ENCODE data around the gene RNF5. TPM values are rescaled to one million over a fixed set of nuclear protein-coding genes. Genes with fewer than 3 reads are reported as not detected.

RNF5 gene
- total and polyA plus RNA-seq, 2 experiments from 2014 or later: 133 to 169 TPM

GRCh38 chr6:32146287-32146686 lies 31.9 kb upstream of the RNF5 start:
- no peak overlapping the region for H2AFZ ChIP-seq
- no peak overlapping the region for H3K4me2 ChIP-seq
- H4K20me1 ChIP-seq (ENCODE audit: insufficient read depth, poor library complexity, severe bottlenecking): no peaks in the 10 kb centered on the region
- peaks cover 1% of the 10 kb centered on the region for H3K4me1 ChIP-seq (ENCODE audit: insufficient read depth)
- H3K27me3 ChIP-seq: peaks cover 24% of the 10 kb centered on the region
- H3K9me2 ChIP-seq (replicated peaks; ENCODE audit: insufficient read depth): no peaks in the 10 kb centered on the region
- no peak overlapping the region for H3K27ac ChIP-seq
- H3K4me3 ChIP-seq: no peak overlapping the region
- no peaks in the 10 kb centered on the region for H3K36me3 ChIP-seq (replicated peaks; ENCODE audit: insufficient read depth, low read depth)
- WGBS (ENCODE audit: low lambda C conversion rate, missing lambda C conversion rate): 25% methylated on average over 1 of the region's 1 CpG
- no peak for TF ChIP-seq EZH2 (IDR thresholded peaks at IDR 0.05; ENCODE audit: borderline replicate concordance)
- no peak for TF ChIP-seq CTCF (IDR thresholded peaks at IDR 0.05; ENCODE audit: poor library complexity)
- TF ChIP-seq EZH2phosphoT487 (IDR thresholded peaks at IDR 0.05; ENCODE audit: low read depth, severe bottlenecking, unreplicated experiment): no peak
- peak; percentile 11 for DNase-seq (ENCODE audit: low spot score)
- H3K79me2 ChIP-seq: no peaks in the 10 kb centered on the region
- H3K9me3 ChIP-seq (ENCODE audit: low read depth): no peaks in the 10 kb centered on the region

GRCh38 chr6:32146687-32147086 lies 31.5 kb upstream of the RNF5 start:
- Histone ChIP-seq H3K79me2 (no peaks in the 10 kb centered on the region), H4K20me1 (ENCODE audit: insufficient read depth, poor library complexity, severe bottlenecking) (no peaks in the 10 kb centered on the region), H3K9me3 (ENCODE audit: low read depth) (no peaks in the 10 kb centered on the region), H3K4me3 (no peak overlapping the region), H3K4me1 (ENCODE audit: insufficient read depth) (no peaks in the 10 kb centered on the region), H3K36me3 (replicated peaks; ENCODE audit: insufficient read depth, low read depth) (no peaks in the 10 kb centered on the region), H3K4me2 (no peak overlapping the region), H3K27me3 (peaks cover 26% of the 10 kb centered on the region), H3K27ac (no peak overlapping the region), H3K9me2 (replicated peaks; ENCODE audit: insufficient read depth) (no peaks in the 10 kb centered on the region), H2AFZ (no peak overlapping the region)
- TF ChIP-seq EZH2 (IDR thresholded peaks at IDR 0.05; ENCODE audit: borderline replicate concordance): no peak
- TF ChIP-seq EZH2phosphoT487 (IDR thresholded peaks at IDR 0.05; ENCODE audit: low read depth, severe bottlenecking, unreplicated experiment): no peak
- no peak for TF ChIP-seq CTCF (IDR thresholded peaks at IDR 0.05; ENCODE audit: poor library complexity)
- no peak for DNase-seq (ENCODE audit: low spot score)
- WGBS (ENCODE audit: low lambda C conversion rate, missing lambda C conversion rate): 43% methylated on average over 4 of the region's 4 CpGs

GRCh38 chr6:32147401-32148132 lies 30.6 kb upstream of the RNF5 start:
- Histone ChIP-seq H2AFZ (no peak overlapping the region), H3K27ac (no peak overlapping the region), H3K27me3 (peaks cover 26% of the 10 kb centered on the region), H3K79me2 (no peaks in the 10 kb centered on the region), H3K4me1 (ENCODE audit: insufficient read depth) (peaks cover 8% of the 10 kb centered on the region), H3K4me3 (no peak overlapping the region), H4K20me1 (ENCODE audit: insufficient read depth, poor library complexity, severe bottlenecking) (no peaks in the 10 kb centered on the region), H3K4me2 (peak overlapping the region; percentile 66), H3K9me2 (replicated peaks; ENCODE audit: insufficient read depth) (no peaks in the 10 kb centered on the region), H3K36me3 (replicated peaks; ENCODE audit: insufficient read depth, low read depth) (no peaks in the 10 kb centered on the region), H3K9me3 (ENCODE audit: low read depth) (no peaks in the 10 kb centered on the region)
- DNase-seq (ENCODE audit: low spot score): no peak
- TF ChIP-seq EZH2 (IDR thresholded peaks at IDR 0.05; ENCODE audit: borderline replicate concordance) (no peak), CTCF (IDR thresholded peaks at IDR 0.05; ENCODE audit: poor library complexity) (no peak), EZH2phosphoT487 (IDR thresholded peaks at IDR 0.05; ENCODE audit: low read depth, severe bottlenecking, unreplicated experiment) (no peak)
- 98% methylated on average over 4 of the region's 4 CpGs for WGBS (ENCODE audit: low lambda C conversion rate, missing lambda C conversion rate)

Measured in hepatocyte (in vitro differentiated cells).